ENCODE data around the gene DLEC1.
"Not testable (repeated sequence)": the region's sequence is repeated elsewhere in the genome, so short reads cannot be mapped to it uniquely, and the experiment has no call there.

DLEC1 gene

DNA sequence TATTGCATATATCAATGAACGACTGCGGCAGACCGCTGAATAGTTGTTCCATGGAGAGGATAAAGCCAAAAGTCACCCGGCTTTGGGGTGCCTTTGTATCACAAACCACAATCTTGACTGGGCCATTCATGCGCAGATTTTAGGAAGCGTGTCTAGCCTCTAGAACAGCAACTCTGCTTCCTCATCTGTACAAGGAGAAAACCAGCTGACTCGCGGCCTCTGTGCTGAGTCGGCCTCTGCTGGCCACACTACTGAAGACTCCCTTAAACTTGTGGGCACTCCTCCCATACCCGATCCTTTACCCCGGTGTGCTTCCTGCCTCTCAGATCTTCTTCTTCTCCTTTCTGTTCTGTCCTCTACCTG lies 872 bp downstream of the DLEC1 start:
- DNase-seq: no peak

DNA sequence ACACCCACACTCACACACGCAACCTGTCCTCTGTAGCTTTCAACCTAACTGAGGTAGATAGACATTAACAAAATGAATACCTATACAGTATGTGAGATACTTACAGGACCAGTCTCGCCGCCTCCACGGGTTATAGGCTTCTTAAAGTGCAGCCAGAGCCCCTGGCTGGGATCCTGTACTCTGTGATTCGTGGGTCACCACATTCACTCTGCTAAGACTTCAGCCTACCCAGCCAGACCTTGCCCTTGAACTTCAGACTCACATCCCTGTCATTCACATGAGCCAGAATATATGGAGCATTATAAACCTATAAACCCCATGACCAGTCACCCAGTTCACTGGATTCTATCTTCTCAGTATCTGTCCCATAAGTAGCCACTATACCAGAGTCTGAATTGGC lies 1.4 kb downstream of the DLEC1 start:
- DNase-seq: no peak

DNA sequence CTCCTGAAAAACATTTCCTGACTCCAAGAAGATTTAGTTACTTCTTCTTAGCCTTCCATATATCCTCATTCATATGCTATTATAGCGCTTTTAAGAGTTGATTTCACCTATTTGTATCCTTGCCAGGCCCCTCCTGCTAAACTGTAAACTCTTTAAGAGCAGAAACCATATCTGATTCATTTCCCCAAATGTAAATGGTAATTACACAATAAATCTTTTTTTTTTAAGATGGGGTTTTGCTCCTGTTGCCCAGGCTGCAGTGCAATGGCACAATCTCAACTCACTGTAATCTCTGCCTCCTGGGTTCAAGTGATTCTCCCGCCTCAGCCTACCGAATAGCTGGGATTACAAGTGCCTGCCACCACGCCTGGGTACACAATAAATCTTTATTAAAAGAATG lies 4.5 kb downstream of the DLEC1 start:
- DNase-seq: no peak

DNA sequence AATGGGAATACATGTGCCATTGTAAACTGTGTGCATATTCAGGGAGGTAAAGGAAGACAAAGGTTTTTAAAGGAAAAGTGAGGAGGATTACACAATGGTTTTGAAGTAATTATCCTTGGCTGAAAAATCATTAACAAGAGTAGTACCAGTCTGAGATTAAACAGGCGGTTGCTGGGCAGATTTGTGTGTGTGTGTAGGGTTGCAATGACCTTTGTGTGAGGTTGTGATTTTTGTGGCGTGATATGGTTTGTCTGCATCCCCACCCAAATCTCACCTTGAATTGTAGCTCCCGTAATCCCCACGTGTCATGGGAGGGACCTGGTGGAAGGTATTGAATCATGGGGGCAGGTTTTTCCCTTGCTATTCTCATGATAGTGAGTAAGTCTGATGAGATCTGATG lies 7.0 kb downstream of the DLEC1 start:
- DNase-seq: no peak

DNA sequence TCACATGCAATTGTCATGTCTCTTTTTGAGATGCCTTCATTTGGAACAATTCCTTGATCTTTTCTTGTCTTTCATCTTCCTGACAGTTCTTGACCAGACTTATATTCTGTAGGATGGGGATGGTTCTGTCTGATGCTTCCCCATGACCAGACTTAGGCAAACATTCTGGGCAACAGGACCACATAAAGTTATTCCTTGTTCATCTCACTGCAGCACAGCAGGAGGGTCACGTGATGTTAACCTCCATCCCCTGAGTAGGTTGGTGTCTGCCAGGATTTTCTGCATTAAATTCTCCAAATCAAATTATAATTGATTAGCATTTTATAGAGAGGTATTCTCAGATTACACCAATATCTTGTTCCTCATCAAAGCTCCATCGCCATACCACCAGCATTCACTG lies 7.8 kb downstream of the DLEC1 start:
- DNase-seq: no peak

DNA sequence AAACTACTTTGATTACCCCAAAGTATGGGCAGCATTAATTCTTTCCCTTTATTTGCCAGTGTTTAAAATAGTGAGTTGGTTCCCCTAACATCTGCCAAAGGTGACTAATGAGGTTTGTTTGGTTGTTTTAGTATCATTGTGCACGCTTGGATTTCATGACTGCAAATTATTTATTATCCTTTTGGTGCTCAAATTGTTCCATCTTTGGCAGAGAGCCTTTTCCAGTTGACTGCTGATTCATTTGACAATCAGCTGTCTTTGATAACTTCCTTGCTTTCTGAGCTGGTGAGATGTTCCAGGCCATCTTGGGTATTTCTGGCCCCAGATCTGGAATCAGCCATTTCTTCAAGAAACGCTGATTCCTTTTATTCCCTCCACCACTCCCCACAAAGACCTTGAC lies 8.9 kb downstream of the DLEC1 start:
- DNase-seq: no peak

DNA sequence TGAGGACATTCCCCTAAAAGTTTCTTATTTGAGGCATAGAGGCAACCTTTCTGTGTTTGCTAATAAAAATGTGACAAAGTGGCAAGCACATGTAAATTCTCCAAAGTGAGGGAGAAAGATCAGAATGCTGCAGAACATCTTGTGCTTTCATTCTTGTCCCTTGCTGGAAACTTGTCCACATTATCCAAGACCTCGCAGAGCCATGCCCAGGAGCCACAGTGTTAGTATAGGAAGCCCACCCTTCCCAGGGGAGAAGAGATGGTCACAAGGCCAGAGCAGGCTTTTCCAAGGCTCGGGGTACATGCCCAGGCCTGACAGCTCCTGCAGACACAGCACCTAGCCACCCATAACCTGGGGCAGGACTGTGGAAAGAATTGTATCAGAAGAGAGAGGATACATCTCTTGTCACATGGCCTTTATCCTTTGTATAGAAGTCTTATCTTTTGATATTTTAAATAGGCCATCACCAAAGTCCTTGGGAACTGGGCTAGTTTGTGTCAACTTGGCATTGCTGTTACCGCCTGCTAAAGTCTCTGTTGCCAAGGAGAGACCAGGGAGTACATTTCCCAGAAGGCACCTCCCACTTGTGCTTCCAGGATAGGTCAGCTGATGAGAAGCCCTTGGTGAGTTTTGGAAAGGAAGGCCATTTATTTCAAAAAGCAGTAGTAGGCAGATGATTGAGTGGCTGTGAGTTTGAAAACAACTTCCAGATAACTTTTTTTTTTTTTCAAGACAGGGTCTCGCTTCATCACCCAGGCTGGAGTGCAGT lies 10.5 kb downstream of the DLEC1 start:
- DNase-seq: no peak

DNA sequence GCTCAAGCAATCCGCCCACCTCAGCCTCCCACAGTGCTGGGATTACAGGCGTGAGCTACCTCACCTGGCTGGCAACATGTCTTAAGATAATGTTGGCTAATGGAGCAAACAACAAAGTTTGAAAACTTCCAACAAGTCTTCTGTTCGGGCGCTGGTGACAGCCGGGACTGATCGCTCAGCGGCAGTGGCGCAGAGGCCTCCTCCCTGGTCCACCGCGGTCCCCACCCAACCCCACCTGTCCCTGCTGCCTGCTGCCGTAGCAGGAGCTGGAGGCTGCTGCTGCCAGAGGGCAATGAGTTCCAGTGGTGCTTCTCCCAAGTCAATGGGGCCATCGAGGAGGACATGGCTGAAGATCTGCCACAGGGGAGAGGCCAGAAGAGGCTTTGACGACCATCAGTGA lies 12.1 kb downstream of the DLEC1 start:
- no peak for DNase-seq

DNA sequence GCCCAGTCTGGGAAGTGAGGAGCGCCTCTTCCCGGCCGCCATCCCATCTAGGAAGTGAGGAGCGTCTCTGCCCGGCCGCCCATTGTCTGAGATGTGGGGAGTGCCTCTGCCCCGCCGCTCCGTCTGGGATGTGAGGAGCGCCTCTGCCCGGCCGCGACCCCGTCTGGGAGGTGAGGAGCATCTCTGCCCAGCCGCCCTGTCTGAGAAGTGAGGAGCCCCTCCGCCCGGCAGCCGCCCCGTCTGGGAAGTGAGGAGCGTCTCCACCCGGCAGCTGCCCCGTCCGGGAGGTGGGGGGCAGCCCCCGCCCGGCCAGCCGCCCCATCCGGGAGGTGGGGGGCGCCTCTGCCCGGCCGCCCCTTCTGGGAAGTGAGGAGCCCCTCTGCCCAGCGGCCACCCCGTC lies 14.3 kb downstream of the DLEC1 start:
- not testable (repeated sequence) for DNase-seq

DNA sequence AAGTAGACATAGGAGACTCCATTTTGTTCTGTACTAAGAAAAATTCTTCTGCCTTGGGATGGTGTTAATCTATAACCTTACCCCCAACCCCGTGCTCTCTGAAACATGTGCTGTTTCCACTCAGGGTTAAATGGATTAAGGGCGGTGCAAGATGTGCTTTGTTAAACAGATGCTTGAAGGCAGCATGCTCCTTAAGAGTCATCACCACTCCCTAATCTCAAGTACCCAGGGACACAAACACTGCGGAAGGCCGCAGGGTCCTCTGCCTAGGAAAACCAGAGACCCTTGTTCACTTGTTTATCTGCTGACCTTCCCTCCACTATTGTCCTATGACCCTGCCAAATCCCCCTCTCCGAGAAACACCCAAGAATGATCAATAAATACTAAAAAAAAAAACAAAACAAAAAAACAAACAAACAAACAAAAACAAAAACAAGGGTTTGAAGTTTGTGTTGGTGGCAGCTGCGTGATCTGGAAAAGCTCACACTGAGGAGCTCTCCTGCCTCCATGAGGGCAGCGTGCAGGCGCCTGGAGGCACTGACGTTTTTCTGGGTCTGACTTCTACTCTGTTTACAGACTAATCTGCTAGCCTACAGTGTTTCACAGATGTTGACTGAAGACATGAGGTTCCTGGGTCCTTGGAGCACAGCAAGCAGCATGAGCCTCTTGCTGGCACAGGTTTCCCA lies 14.9 kb downstream of the DLEC1 start:
- DNase-seq: not testable (repeated sequence)

DNA sequence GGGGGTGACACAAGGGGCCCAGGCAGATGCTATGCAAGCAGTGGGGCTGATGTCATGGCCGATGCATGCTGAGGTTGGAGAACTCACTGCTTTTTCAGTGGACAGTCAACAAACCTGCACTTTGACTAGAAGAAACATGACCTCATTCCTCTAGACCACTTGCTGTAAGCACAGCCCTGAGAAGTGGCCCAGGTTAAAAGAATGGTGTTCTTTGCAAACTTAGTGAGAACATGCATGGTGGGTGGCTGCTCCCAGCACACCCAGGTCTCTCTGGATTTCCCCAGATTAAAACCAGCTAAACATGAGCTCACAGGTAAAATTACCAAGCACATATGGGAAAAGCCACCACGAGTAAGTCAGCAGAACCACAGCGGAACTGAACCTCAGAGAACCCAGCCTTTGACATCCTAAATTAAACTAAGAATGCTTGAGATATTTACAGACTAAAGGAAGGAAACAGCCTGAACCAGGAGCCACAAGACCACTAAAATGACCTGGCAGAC lies 15.5 kb downstream of the DLEC1 start:
- no peak for DNase-seq

DNA sequence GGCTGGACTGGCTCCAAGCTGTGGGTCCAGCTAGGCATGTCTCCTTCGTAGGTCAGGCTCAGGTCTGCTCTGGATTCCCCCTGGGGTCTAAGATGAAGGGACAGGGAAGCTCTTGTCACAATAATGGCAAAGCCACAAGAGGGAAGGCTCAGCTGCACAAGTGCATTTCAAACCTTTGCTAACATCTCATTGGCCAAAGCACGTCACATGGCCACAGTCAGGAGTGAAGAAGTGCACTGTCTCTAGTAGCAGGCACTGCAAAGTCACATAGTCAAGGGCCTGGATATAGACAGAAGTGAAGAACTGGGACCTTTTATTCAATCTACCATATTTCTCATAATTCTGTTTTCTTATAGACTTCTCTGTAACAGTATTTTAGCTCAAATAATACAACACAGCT lies 20.1 kb downstream of the DLEC1 start:
- no peak for DNase-seq

DNA sequence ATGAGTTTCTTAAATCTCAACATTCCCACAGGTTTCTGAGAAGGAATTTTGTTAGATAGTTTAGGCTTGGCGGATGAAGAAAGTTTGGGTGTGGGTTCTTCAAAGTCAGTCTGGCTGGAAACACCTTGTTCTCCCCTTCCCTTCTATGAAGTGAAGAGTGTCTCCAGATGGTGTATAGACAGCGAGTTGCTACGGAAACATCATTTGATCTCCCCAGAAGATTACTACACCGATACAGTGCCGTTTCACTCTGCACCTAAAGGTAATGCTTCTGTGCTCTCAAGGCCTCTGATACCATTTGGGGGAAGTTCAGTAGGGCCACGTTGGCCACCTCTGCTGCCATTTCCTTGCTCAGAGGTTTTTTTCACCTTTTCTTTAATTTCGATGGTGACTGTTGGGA lies 20.6 kb downstream of the DLEC1 start:
- DNase-seq: no peak

DNA sequence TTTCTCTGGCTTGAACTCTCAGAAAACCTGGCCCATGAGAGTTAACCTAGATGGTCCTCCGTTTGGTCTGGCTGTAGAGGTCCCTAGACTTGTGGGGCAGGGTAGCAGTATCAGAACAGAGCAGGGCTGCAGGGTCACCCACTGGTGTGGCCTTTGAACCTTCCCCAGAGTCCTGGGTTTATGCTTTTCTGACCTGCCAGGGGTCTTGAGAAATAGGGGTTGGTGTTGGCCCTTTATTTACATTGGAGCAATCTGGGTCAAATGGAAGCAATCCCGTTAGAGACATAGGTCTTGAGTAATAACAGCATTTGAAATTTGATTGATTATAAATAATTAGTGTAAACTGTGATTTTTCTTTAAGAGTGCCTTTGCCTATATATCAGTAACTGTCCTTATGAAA lies 23.8 kb downstream of the DLEC1 start:
- no peak for DNase-seq

DNA sequence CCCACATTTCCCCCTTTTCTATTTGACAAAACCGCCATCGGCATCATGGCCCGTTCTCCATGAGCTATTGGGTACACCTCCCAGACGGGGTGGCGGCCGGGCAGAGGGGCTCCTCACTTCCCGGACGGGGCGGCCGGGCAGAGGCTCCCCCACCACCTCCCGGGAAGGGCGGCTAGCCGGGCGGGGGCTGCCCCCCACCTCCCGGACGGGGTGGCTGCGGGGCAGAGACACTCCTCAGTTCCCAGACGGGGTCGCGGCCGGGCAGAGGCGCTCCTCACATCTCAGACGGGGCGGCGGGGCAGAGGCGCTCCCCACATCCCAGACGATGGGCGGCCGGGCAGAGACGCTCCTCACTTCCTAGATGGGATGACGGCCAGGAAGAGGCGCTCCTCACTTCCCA lies 25.4 kb downstream of the DLEC1 start:
- DNase-seq: not testable (repeated sequence)

DNA sequence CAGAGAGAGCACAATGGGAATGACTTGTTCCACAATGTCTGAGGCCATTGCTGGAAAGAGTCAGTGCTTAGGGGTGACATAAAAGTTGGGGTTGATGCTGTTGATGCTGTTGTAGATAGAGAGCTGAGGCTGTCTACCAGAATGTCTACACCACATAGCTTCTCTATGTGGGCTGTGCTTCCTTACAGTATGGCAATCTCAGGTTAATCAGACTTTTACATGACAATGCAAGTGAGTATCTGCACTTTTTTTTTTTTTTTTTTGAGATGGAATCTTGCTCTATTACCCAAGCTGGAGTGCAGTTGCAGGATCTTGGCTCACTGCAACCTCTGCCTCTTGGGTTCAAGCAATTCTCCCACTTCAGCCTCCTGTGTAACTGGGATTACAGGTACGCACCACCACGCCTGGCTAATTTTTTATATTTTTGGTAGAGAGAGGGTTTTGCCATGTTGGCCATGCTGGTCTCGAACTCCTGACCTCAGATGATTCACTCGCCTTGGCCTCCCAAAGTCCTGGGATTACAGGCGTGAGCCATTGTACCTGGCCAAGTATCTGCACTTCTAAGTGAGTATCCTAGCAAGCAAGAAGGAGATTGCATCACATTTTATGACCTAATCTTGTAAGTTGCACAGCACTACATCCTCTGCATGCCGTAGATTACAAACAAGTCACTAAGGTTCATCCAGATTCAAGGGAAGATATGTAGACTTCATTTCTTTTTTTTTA lies 28.7 kb downstream of the DLEC1 start:
- DNase-seq: no peak

DNA sequence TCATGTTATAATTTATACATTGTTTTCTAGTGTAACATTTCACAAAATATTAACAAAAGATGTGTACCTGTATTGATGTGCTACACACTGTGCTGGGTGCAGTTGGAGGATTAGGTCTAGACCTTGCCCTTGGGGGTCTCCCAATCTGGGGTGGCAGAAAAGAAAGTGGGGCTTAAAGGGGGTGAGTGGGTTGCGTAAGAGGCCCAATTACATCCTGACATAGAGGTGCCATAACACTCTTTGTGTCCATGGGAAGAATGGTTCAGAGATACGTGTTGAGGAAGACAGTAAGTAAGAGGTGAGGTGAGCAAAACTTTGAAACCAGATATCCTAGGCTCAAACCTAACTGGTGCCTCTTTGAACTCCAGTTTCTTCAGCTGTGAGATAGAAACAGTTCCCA lies 31.0 kb downstream of the DLEC1 start:
- no peak for DNase-seq

DNA sequence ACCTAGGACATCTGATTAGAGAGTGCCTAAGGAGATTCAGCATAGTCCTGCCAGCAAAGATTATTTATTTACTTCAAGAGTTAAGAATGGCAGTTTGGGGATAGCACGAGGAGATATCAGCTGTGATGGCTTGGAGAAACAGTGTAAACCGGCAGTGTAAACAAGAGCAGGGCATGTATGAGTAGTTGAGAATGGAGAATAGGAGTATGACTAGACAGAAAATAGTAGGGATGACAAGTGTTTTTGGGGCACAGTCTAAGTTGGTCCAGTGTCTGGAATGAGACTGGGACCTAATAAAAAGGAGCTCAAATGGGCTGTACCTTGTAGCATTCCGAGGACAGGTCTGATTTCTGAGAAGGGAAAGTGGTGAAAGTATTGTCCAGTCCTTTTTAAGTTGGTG lies 38.1 kb downstream of the DLEC1 start:
- DNase-seq: not testable (repeated sequence)

DNA sequence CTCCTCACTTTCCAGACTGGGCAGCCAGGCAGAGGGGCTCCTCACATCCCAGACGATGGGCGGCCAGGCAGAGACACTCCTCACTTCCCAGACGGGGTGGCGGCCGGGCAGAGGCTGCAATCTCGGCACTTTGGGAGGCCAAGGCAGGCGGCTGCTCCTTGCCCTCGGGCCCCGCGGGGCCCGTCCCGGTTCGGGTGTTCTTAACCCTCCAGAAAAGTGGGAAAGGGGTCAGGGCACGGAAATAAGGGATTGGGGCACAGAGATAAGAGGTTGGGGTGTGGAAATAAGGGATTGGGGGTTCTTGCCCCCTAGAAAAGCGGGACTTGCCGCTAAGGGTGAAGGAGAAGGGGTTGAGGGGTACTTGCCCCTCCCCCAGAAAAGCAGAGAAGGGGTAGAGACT lies 43.3 kb downstream of the DLEC1 start:
- DNase-seq: not testable (repeated sequence)

DNA sequence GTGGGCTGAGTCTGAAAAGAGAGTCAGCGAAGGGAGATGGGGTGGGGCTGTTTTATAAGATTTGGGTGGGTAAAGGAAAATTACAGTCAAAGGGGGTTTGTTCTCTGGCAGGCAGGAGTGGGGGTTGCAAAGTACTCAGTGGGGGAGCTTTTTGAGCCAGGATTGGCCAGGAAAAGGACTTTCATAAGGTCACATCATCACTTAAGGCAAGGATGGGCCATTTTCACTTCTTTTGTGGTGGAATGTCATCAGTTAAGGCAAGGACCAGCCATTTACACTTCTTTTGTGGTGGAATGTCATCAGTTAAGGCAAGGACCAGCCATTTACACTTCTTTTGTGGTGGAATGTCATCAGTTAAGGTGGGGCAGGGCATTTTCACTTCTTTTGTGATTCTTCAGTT lies 44.2 kb downstream of the DLEC1 start:
- not testable (repeated sequence) for DNase-seq

DNA sequence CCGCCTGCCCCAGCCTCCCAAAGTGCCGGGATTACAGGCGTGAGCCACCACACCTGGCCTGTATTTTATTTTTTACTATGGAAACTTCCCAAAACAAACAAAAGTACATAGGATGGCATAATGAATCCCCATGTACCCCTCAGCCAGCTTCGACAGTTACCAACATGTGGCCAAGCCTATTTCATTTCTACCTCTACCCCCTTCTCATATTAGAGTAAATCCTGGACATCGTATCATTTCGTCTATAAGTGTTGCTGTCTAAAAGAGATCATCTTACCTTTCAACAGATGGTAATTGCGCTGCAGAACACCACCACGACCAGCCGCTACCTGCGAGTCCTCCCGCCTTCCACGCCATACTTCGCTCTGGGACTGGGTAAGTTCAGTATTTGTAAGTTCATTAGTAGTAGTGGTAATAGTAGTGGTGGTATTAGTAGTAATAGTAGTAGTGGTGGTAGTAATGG lies 44.9 kb downstream of the DLEC1 start:
- DNase-seq: no peak

DNA sequence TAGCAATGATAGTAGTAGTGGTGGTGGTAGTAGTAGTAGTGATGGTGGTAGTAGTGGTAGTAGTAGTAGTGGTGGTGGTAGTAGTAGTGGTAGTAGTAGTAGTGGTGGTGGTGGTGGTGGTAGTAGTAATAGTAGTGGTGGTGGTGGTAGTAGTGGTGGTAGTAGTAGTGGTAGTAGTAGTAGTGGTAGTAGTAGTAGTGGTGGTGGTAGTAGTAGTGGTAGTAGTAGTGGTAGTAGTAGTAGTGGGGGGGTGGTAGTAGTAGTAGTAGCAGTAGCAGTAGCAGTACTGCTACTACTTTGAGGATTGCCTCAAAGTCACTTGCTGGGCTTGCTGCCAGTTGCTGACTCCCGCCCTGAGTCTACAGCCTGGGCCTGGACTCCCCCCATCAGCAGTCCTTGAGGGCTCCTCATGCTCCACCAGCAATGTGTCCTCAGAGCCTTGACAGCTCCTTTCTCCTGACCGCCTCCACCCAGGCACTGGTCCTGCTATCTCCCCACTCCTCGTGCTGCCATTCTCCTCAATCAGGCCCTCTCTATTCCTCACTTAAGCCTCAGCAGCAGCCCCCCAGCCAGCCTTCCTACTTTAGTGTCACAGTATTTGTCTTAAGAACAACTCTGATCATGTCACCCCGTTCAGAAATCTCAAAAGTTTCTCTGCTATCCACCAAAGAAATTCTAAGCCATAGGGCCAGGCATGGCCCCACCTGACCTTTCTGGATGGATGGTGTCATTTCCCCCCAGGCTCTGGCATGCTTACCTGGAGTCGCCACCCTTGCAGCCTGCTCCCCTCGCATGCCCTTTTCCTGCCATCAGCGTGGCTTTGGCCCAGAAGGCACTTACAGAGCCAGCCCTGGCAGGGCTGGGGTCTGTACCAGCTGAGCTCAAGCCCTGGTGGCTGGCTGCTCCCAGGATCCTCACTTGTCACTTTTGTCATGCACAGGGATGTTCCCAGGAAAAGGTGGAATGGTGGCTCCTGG lies 45.6 kb downstream of the DLEC1 start:
- DNase-seq: no peak

Measured in DMS79 treated with DMSO at 0.1 percent for 48 hours (cell line).